Measurements from ENCODE around the gene EMILIN2. TPM values are rescaled to one million over a fixed set of nuclear protein-coding genes. Genes with fewer than 3 reads are reported as not detected.

The EMILIN2 gene
- total and polyA plus RNA-seq, 10 donors = 7.5 to 47.7 (median 21.3) TPM

GRCh38 chr18:2869207-2869606 is 22.4 kb downstream of the EMILIN2 start:
- TF ChIP-seq POLR2A (IDR thresholded peaks at IDR 0.05) = no peak
- no peak for TF ChIP-seq CTCF (IDR thresholded peaks at IDR 0.05 in 8 of 11, conservative IDR thresholded peaks at IDR 0.05 in 3 of 11)
- TF ChIP-seq POLR2AphosphoS5 (IDR thresholded peaks at IDR 0.05) = no peak
- DNase-seq = no peak
- Histone ChIP-seq H3K4me3 (no peak overlapping the region), H3K9me3 (peaks cover 0 to 6% (median 0%) of the 10 kb centered on the region in 8 donors), H3K27ac (no peak overlapping the region), H3K4me1 (no peaks in the 10 kb centered on the region), H3K36me3 (no peaks in the 10 kb centered on the region), H3K27me3 (replicated peaks in 1 of 7) (no peaks in the 10 kb centered on the region)
- intact Hi-C loops (cut with DNase I; ENCODE audit: low total_unique reads) = no loop called here
- 73 to 91% (median 77%) methylated on average over 2 of the region's 2 CpGs for WGBS, 5 donors

- H3K9me3 ChIP-seq = peaks cover 0 to under 1% (median 0%) of the 10 kb centered on the region in 8 donors
- intact Hi-C loops (cut with DNase I; ENCODE audit: low total_unique reads) = no loop called here
- no peak for DNase-seq
- H3K4me1 ChIP-seq = peaks cover 0 to 17% (median 2%) of the 10 kb centered on the region in 6 donors
- H3K4me3 ChIP-seq = no peak overlapping the region
- TF ChIP-seq POLR2AphosphoS5 (IDR thresholded peaks at IDR 0.05) = no peak
- no peak for TF ChIP-seq CTCF (IDR thresholded peaks at IDR 0.05 in 8 of 11, conservative IDR thresholded peaks at IDR 0.05 in 3 of 11)
- TF ChIP-seq POLR2A (IDR thresholded peaks at IDR 0.05) = no peak
- no peaks in the 10 kb centered on the region for H3K27me3 ChIP-seq (replicated peaks in 1 of 7)
- WGBS, 5 donors = 86 to 93% (median 89%) methylated on average over 8 of the region's 8 CpGs
- no peaks in the 10 kb centered on the region for H3K36me3 ChIP-seq
- H3K27ac ChIP-seq = no peak overlapping the region
Measured at GRCh38 chr18:2871111-2871720, 24.4 kb downstream of the EMILIN2 start.

GRCh38 chr18:2872095-2872494 is 25.3 kb downstream of the EMILIN2 start:
- H3K27me3 ChIP-seq (replicated peaks in 1 of 7) = no peaks in the 10 kb centered on the region
- no peaks in the 10 kb centered on the region for H3K9me3 ChIP-seq
- no peak overlapping the region for H3K4me3 ChIP-seq
- H3K27ac ChIP-seq = no peak overlapping the region
- 91 to 94% (median 94%) methylated on average over 6 of the region's 6 CpGs for WGBS, 5 donors
- intact Hi-C loops (cut with DNase I; ENCODE audit: low total_unique reads) = no loop called here
- H3K4me1 ChIP-seq = peaks cover 0 to 20% (median 2%) of the 10 kb centered on the region in 6 donors
- no peak for DNase-seq
- H3K36me3 ChIP-seq = no peaks in the 10 kb centered on the region
- no peak for TF ChIP-seq CTCF (IDR thresholded peaks at IDR 0.05 in 8 of 11, conservative IDR thresholded peaks at IDR 0.05 in 3 of 11)
- no peak for TF ChIP-seq POLR2AphosphoS5 (IDR thresholded peaks at IDR 0.05)
- no peak for TF ChIP-seq POLR2A (IDR thresholded peaks at IDR 0.05)

- DNase-seq = no peak
- H3K27ac ChIP-seq = no peak overlapping the region
- no peaks in the 10 kb centered on the region for H3K9me3 ChIP-seq
- H3K36me3 ChIP-seq = no peaks in the 10 kb centered on the region
- TF ChIP-seq CTCF (IDR thresholded peaks at IDR 0.05 in 8 of 11, conservative IDR thresholded peaks at IDR 0.05 in 3 of 11) (no peak), POLR2AphosphoS5 (IDR thresholded peaks at IDR 0.05) (no peak), POLR2A (IDR thresholded peaks at IDR 0.05) (no peak)
- WGBS, 5 donors = 65 to 80% (median 70%) methylated on average over 7 of the region's 7 CpGs
- no peak overlapping the region for H3K4me3 ChIP-seq
- intact Hi-C loops (cut with DNase I; ENCODE audit: low total_unique reads) = no loop called here
- peaks cover 0 to 4% (median 0%) of the 10 kb centered on the region in 7 donors for H3K27me3 ChIP-seq (replicated peaks in 1 of 7)
- peaks cover 0 to 28% (median 2%) of the 10 kb centered on the region in 6 donors for H3K4me1 ChIP-seq
Measured at GRCh38 chr18:2874765-2875164, 28.0 kb downstream of the EMILIN2 start.

All from spleen (tissue), 11 donors.